Epithelial cell of proximal tubule (primary cell): ENCODE results near the gene CCDC92B. TPM values are rescaled to one million over a fixed set of nuclear protein-coding genes. Genes with fewer than 3 reads are reported as not detected.

ENCODE experiments used
- DNase-seq: peaks from one replicate; pipeline ENCODE4 v3.0.0-alpha.2; 2011; ENCODE audit warnings: low read depth
- H3K4me3 ChIP-seq: 2 replicates; pipeline ENCODE4 v1.5.1; 2011; ENCODE audit warnings: low read depth, mild to moderate bottlenecking, low read length
- CTCF ChIP-seq: conservative IDR thresholded peaks from 2 replicates; pipeline ENCODE4 v1.5.1; 2012; ENCODE audit warnings: low read depth, mild to moderate bottlenecking, low read length
- total RNA-seq: library from RNA; depleted of rRNA; stranded (reverse); fragments of >200 nt; gene quantifications from 2 replicates; pipeline ENCODE4 v1.2.3, GENCODE V29; 2015

CCDC92B gene
- total RNA-seq, result 0.06 TPM in 1 of 2 replicates, not detected in the other

- no peak for DNase-seq
- TF ChIP-seq CTCF, result no peak
- H3K4me3 ChIP-seq, result no peak within 1 kb of the TSS
Measured at GRCh38 chr17:2749058-2749783, at the start of gene CCDC92B. Gene CCDC92B, minus strand, starts transcription at chr17:2749652. Its CDS starts 14,507 bp downstream, at chr17:2735145.

- TF ChIP-seq CTCF, result no peak
- DNase-seq, result no peak
Measured at GRCh38 chr17:2798678-2799077, 49.2 kb upstream of the CCDC92B start.

GRCh38 chr17:2798188-2798587 lies 48.7 kb upstream of the CCDC92B start:
- TF ChIP-seq CTCF, result no peak
- DNase-seq, result no peak
- H3K4me3 ChIP-seq, result no peak overlapping the region

More at GRCh38 chr17:2798678-2799077, 49.2 kb upstream of the CCDC92B start:
- no peak overlapping the region for H3K4me3 ChIP-seq

- H3K4me3 ChIP-seq, result no peak overlapping the region
- TF ChIP-seq CTCF, result no peak
- no peak for DNase-seq
Measured at GRCh38 chr17:2797637-2798036, 48.2 kb upstream of the CCDC92B start.

GRCh38 chr17:2797226-2797625 lies 47.8 kb upstream of the CCDC92B start:
- DNase-seq, result no peak
- no peak for TF ChIP-seq CTCF
- no peak overlapping the region for H3K4me3 ChIP-seq

GRCh38 chr17:2796164-2797125 lies 47.0 kb upstream of the CCDC92B start, which contains the start of gene RAP1GAP2:
Gene RAP1GAP2, plus strand, starts transcription at chr17:2796438. Its CDS starts 90 bp downstream, at chr17:2796528.
- DNase-seq, result no peak
- TF ChIP-seq CTCF, result no peak
- H3K4me3 ChIP-seq, result no peak within 1 kb of the TSS
